Brain pericyte (primary cell): ENCODE data around the gene NUDT22.
"Not testable (repeated sequence)": the region's sequence is repeated elsewhere in the genome, so short reads cannot be mapped to it uniquely, and the experiment has no call there.

Experiments used
- DNase-seq: peaks from one replicate; pipeline ENCODE4 v3.0.0-alpha.2; 2012; ENCODE audit warnings: low read depth, low spot score

NUDT22 gene

DNA sequence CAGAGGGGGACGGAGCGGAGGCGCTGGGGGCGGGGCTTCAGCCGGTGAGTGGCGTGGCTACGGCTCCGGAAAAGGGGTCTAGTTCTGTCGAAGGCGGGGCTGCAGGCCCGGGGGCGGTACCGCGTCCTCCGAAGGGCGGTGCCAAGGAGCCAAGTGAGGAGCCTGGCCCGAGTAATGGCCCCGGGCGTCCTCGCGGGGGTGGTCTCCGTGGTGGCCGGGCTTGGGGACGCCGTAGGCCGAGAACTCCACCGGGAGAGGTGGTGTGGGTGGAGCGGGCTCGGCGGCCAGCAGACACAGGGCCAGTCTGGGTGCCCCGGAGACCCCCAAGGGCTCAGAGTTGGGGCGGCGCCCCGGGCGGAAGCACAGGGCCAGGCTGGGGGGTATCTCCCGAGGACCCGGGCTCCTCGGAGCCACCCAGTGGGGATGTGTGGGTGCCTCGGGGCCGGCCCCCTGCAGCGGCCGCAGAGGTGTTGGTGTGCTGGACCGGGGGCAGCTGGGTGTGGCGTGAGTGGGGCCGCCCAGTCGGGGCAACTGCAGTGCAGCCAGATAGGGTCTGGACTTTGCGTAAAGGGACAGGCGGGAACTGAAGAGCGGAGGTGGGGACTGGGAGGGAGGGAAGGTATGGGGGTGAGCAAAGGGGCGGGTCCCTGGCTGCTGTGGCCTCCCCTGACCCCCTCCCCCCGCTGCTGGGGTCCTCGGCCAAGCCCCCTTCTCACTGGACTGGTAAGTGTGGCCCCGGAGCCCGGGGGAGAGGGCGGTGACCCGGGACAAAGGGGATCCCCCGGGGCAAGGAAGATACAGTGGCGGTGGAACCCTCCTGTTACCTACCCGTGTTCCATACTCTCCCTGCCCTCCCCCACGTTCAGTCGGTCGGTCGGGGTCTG, 15.7 kb downstream of the NUDT22 start:
- DNase-seq: no peak

DNA sequence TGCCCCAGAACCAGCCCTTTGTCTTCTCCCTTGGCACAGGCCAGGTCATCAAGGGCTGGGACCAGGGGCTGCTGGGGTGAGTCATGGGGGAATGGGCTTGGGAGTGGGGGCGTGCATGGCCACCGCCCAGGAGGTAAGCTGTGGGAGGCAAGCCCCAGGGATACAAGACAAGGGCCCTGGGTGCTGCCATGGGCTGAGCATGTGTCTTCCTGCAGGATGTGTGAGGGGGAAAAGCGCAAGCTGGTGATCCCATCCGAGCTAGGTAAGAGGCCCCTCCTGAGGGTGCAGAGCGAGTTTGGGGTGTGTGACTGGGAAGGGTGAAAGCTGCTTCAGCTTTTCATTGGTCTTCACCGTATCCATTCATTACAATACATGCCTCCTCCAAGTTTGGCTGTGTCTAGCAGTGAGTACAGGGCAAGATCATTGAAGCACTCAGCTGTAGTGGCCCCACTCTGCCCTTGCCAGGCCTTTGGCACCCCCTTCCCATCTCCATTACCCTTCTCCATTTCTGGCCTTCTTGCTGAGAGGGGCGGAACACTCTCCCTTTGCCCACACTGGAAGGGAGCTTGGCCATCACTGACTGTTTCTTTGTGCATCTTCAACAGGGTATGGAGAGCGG, 17.3 kb downstream of the NUDT22 start:
- DNase-seq: no peak

DNA sequence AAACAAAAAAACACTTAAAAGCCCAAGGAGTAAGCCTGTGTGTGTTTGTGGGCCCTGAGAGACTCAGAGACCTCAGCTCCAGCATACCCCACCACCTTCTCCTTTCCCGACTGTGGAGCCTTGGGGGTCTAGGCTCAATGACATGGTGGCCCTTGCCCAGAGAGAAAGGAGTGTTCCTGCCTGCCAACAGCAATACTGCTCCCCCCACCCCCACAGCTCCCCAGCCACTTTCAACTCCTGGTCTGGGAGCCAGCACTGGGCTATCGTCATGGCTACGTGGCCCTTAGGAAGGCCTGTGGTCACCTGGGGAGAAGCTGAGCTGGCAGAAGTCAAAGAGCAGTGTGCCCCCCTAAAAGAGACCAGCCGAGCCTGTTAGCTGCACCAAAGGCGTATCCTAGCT, 18.0 kb downstream of the NUDT22 start:
- DNase-seq: no peak

DNA sequence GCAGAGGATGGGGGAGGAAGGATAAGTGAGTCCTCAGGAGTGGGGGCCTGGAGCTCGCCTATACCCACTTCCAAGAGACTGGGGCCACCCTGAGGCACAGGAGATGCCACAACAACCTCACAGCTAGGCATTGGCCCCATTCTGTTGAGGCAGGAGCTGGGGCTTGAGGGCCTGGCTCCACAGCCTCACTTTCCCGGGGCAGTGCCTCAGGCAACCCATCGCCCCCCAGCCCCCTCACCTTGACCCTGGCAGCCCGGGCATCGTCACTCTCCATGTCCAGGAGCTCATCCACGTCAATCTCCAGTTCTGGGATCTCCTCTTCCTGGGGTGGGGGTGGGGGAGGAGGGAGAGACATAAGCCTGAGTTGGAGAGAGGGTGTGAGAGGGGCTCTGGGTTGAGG, 18.9 kb downstream of the NUDT22 start:
- no peak for DNase-seq

DNA sequence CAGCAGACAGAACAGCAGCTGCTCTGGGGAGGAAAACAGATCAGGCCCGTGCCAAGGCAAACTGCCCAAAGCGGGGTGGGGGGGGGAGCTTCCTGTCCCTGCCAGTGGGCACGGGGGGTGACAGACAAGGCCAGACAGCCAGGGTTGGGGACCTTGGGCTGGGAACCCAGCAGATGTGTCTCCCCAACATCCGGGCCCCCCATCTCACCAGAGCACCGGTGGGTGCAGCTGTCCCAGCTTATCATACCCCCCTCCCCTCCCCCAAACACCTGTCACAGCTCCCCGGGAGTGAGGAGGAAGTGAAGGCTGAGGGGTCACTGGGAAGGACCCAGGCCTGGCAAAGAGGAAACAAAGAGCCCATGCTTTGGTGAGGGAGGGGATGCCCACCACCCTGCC, 19.3 kb downstream of the NUDT22 start:
- no peak for DNase-seq

DNA sequence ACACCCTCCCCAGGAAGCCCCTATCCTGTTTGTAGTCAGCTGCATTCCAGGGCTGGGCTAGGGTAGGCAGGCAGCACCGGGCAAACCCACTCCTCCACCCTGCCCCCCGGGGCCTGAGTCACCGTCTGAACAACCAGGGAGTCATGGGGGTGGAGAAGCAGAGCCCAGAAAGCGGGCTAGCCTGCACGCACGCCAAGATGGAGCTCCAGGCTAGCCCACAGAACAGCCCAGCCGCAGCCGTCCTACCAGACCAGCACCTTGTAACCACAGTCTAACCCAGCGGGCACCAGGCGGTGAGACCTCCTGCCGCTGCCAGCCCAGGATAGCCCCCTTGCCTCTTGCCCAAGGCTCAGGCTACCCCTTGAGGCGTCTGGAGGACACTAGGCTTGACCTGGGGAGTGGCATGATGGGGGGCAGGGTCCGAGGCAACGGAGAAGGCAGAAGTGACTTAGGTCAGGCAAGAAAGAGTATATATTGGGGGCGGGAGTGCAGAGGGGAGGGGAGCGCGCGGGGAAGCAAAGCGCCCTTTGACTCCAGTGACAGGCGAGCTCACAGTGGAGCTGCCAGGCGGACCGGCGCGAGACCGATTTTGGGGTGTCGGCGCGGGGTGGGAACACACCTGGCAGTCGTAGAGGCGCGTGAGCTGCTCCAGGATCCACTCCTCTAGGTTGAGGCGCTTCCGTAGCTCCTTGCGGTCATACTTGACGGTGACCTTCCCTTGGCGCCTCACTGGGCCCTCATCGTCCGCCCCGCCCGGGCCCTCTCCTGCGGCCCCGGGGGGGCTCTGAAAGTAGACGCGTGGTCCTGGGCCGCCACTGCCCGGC, 19.9 kb downstream of the NUDT22 start:
- no peak for DNase-seq

DNA sequence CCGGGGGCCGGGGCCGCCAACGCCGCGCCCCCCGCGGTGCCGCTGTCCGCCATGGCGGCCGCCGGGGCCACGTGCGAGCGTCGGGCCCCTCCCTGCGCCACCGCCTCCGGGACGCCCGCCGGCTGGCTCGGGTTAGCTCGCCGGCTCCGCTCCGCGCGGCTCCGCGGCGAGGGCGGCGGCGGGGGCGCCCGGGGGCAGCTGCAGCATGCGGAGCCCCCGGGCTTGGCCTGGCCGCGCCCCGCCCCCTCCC, 20.5 kb downstream of the NUDT22 start:
- DNase-seq: not testable (repeated sequence)

DNA sequence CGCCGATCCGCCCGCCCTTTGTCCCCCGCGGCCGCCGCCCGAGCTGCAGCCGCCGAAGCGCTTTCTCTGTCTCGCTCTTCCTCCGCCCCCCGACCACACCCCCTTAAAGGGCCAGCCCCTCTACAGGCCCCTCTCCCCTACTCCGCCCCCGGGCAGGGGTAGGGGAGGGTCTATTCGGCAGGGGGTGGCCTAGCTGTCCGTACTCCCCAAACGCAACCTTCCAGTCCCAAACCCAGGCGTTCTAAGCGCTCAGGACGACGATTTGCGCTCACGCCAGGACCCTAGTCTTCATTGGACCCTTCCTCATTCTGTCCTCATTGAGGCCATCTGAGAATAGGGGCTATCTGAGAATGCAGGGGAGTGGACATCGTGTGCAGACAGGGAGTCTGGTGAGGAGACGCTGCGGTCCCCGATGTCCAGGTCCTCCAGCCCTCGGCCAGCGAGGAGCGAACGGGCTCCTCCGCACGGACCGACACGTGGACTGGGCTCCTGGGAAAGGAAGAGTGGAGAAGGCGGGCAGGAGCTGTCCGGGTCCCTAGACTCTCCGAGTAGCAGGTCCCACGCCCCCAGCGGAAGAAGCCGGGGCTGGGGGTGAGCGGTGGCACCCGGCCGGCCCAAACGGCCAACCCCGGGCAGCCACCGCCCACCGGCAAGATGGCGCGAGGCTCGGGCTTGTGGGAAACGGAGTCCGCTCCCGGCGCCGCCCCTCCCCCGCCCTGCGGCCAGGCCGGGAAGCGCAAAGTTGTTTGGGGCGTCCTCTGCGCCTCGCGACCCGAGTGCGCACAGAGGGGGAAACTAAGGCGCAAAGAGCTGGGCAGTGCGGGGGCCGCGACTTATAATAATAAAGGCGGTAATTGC, 21.0 kb downstream of the NUDT22 start, which contains the start of gene PPP1R14B:
TSS of gene PPP1R14B (minus strand) at position 73 of the 858 bp plus-strand sequence. CDS start 270 bp downstream, outside the sequence.
- peak; percentile 45 for DNase-seq

DNA sequence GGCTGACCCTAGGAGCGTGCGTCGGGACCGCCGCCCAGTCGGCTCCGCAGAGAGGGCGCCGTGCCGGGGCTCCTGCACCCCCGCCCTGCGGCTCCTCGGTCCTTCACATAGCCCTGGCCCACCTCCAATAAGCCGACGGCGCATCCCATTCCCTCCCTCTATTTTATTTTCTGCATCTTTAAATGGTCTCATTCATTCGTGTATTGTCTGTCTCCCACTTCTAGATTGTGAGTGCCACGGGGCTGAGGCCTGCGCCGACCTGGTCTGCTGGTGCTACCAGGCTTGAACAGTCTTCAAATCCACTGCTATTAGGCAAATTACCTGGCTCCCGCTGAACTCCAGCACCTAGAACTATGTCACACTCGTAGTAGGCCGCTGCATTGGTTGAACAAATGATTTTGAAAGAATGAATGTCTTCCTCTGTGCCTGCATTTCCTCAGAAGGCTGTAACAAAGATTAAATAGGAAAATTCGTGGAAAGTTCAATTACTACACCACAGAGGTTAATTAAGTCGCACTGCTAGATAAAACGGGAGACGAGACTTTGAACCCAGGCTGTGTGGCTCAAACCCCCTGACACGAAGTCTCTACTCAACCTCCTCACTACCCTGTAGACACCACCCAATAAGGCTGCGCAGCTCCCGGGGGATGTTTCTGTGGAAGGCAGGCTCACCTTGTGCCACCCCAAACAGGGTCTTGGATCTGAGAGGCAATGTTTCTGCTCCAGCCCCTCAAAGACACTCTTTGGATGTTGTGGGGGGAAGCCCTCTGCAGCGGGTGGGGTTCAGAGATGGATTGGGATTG, 21.9 kb downstream of the NUDT22 start:
- no peak for DNase-seq

DNA sequence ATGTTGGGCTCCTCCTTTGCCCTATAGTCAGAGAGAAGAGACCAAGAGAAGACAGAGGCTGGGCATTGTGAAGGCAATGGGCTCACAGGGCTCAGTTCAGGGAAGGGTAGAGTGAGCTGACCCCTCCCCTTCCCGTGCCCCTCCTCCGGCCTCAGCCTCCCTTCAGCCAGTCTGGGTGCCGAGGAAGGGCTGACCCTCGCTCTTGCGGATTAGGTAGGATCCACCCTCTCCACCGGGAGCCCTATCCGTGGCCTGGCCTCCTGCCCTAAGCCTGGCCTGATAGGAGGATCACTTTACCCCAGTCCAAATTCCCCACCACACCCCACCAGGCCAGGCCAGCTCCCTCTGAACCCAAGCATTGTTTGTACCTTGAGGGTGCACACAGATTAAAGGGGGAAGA, 22.5 kb downstream of the NUDT22 start:
- DNase-seq: no peak

DNA sequence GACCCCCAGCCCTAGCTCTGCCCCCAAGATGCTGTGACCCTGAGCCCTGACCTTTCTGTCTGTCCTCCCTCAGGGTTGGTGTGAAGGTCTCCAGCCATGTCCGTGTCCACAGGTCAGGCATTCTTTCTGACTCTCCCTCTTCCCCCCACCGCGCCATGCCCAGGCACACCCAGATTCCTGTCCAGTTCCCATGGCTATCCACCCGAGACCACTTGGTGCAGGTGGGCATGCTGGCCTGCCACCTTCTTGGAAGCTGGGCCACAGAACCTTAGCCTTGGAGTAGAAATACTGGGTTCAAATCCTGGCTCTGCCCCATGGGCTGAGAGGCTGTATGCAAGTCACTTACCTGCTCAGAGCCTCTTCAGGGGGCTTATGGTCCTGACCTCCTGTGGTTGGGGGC, 23.0 kb downstream of the NUDT22 start:
- no peak for DNase-seq

DNA sequence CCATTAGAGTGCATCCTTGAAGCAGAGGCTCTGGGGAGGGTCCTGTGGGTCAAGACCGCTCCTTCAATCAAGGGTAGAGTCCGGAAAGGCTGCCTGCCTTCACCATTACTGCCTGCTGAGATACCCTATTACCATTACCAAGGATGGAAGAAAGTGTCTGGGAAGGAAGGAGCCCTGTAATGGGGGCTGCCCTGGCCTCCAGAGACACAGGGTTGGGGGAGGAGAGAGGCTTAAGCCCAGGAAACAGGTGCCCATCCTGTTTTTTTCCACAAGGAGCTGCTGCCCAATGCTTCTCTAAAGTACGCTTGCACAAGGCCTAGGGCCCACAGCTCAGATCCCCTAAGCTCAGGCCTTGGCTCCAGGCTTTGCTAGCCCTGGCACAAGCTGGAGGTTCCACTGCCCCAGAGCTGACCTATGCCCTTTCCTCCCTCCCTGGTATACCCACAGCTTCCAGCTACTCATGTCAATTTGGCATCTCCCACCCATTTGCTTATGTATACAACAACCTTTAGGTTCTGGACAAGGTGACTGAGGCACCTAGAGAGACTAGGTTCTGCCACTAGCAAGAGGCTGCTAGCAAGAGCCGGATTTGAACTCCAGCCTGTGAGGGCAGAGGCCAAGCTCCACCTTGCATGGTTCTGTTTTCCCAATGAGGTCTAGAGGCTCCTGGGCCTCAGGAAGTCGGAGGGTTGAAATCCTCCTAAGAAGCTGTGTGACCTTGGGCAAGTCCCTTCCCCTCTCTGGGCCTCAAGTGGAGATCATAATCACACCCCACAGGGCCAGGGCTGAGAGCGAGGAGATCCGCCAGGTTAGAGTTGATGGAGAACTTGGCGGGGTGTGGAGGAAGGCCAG, 23.7 kb downstream of the NUDT22 start:
- no peak for DNase-seq

DNA sequence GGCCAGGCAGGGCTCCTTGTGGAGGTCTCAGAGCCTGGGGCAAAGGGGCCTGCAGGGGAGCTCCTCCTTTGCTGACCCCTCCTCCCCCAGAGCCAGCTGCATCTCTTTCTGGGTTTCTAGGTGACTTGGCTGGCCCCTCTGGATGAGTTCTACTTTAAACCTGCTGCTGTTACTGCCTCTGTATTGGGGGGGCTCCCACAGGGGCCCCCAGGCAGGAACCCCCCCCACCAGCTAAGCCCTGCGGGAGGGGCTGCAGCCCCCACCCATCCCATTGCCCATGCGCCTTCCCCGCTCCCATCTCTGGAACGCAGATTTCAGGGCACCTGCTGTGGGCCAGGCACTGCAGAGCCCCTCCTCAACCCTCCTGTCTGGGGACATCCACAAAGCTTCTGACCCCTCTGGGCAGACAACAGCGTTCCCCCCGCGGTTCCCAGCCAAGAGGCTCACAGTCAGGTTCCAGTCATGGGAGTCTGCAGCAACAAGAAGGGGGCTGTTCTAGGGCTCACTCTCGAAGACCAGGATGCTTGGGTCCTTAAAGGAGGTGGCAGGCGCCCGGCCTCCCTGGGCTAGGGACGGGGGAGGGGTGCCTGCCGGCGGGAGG, 24.4 kb downstream of the NUDT22 start:
- no peak for DNase-seq

DNA sequence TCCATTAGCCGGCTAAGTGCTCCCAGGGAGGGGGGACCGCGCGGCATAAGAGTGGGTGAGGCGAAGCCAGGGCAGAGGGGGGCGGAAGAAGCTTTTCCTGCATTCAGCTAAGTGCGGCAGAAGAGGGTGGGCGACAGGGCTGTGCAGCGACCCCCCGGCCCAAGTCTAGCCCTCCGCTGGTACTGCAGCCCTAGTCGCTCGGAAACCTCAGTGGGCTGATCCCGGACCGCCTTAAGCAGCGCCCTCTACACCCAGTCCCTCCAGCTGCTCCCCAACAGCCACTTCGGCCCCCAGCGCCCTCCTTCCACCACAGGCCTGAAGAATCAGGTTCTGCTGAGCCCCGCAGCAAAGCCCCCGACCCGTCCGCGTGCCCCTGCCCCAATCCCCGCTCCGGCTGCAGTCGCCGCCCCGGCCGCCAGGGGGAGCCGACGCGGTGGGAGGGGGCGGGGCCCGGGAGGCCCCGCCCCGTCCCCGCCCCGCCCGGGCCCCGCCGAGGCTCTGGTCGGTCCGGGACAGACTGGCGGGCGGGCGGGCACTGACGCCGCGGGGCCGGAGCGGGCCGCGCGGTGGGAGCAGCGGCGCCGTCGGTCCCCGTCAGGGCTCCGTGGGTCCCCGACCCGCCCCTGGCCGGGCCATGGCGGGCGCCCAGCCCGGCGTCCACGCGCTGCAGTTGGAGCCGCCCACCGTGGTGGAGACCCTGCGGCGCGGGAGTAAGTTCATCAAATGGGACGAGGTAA, 25.1 kb downstream of the NUDT22 start, which contains the start of gene PLCB3:
TSS of gene PLCB3 (plus strand) at position 515 of the 737 bp plus-strand sequence. CDS start at position 635, 120 bp downstream.
- DNase-seq: no peak

DNA sequence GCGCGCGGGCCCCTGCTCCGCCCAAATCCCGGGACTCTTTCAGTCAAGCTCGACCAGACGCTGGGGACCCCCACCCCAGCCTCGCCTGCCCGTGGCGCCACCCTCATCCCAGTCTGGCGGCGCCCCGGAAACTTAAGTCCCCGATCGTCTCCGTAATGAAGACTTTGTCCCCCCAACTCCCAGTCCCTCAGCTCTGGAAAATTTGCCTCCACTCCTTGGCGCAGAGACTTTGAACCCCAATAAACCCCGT, 25.6 kb downstream of the NUDT22 start:
- no peak for DNase-seq

DNA sequence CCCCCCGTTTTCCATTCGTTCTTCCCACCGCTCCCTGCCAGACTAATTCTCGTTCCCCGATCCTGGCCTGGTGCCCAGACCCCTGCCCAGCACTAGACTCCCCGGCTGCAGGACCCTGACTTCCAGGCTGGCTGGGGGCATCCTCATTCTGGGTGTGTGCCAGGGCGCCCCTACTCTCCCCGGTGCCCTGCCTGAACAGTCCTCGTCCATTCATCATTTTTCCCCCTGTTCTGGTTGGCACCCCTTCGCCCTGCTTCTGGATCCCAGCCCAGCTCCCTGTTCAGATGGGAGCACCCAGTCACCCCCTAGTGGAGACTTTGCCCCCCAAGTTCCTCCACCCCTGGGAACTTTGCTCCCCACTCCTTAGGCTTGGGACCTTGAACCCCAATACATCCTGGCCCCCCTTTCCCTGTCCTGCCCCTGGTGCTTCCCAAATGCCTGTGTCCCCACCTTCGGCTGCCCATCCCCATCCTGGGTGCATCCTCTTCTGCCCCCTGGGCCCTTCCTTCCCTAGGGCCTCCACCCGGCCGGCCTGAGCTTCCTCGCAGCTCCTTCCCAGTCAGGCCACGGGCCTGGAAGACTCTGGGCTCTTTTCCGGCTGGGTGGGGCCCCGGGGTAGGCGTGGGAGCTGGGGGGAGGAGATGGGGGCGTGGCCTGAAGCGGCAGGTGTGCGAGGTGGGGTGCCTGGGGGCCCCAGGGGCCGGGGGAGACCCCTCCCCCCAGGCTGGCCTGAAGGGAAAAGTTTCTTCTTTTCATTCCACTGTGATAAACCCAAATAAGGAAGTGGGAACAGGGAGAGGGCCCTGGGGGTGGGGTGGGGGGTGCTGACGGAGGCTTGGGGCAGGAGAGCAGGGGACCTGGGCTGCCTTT, 26.2 kb downstream of the NUDT22 start:
- DNase-seq: no peak

DNA sequence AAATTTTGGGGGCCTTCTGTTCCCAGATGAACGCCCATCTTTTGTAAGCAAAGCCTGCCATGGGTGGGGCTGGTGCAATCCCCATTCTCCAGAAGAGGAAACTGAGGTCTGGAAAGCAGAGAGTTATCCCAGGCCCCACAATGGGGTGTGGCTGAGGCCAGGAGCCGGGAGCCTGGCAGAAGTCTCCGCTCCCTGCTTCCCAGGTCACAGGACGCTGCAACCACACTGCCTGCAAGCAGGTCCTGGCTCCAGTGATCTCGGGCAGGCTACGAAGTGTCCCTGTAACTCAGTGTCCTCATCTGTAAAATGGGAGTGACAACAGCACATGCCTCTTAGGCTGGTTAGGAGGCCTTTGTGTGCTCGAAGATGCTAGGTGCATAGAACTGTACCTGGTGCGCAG, 27.0 kb downstream of the NUDT22 start:
- no peak for DNase-seq

DNA sequence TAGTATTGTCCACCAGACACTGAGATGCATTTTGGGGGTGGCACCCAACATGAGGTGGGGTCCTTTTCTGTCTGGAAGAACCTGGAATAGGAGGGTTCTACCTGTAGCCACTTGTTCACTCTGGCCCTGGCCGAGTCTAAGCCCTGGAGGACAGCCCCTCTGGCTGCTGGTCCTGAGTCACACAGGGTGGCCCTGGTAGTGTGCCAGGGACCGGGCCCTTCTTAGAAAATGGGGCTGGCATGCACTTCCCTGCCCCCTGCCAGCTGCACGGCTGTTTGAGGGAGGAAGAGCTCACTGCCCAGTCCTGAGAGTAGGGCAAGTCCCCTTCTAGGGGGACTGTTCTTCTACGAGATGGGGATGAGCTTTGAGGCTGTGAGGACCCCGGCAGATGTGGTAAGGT, 27.4 kb downstream of the NUDT22 start:
- DNase-seq: no peak
